Stimulated activated CD8-positive, alpha-beta memory T cell treated with anti-CD3 and anti-CD28 coated beads, Interleukin-12 subunit alpha, Interleukin-12 subunit beta, amount 100 ng/mL, for 24 hours (primary cell): ENCODE results near the gene VPS54.
"Not testable (repeated sequence)": the region's sequence is repeated elsewhere in the genome, so short reads cannot be mapped to it uniquely, and the experiment has no call there.

Source experiments
- DNase-seq: peaks from one replicate; pipeline ENCODE4 v3.0.0-alpha.2; 2020; ENCODE audit errors: extremely low read depth

VPS54 gene

DNA sequence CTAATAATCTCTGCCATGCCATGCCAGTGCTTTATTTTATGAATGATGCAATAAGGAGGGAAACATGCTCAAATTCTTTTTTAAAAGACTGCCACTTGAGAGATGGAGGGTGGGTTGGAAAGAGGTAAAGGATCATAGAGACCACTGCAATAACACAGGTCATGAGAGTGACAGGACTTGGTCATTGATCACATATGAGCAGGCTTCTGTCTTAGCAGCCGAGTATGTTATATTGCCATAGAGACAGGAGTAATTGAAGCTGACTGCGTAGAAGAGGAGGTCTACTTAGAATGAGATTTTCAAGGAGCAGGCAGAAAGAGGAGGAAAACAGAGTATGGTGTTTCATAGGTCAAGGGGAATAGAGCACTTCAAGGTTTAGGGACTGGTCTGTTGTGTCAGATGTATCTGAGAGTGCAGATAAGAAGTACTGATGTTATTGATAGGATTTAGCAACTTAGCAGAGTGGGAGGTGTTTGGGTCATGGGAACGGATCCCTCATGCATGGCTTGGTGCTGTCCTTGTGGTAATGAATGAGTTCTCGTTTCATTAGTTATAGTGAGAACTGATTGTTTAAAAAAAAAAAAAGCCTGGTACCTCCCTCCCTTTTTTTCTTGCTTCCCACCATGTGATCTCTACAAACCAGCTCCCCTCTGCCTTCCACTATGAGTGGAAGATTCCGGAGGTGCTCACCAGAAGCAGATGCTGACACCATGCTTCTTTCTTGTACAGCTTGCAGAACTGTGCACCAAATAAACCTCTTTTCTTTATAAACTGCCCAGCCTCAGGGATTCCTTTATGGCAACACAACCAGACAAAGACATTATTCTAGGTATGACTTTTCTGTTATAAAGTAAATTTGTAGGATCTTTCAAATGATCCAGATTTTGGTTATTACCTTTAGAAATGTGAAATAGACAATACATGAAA, 144.8 kb downstream of the VPS54 start:
- no peak for DNase-seq

DNA sequence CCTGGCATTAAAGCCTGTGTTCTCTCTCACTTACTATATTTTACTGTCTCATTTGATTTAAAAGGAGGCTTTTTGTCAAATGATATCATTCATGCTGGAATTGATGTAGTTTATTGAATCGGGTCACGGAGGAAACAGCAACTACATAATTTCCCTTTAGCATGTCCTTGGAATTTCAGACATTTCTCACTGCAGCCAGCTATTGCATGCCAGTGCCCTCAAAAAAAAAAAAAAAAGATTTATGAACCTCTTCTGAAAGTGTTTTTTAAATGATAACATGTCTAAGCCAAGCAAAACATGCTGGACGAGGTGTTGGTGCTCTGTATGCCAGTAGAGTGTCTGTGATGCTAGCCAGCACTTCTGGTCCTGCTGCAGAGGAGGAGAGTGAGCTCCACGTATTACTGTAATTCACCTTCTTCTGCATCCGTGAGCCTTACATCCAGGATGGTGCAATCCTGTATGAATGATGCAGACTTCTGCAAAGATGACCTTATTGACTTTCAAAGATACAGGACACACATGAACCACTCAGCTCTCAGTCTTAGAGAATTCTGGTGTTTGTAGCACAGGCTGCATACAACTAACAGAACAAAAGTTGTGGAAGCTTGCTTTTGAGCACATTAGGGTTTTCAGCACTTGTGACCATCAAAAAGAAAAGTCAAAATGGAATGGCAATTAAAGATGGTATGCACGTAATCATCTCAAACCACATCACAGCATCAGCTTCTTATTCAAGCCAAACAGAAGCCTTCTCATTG, 146.5 kb downstream of the VPS54 start:
- no peak for DNase-seq

DNA sequence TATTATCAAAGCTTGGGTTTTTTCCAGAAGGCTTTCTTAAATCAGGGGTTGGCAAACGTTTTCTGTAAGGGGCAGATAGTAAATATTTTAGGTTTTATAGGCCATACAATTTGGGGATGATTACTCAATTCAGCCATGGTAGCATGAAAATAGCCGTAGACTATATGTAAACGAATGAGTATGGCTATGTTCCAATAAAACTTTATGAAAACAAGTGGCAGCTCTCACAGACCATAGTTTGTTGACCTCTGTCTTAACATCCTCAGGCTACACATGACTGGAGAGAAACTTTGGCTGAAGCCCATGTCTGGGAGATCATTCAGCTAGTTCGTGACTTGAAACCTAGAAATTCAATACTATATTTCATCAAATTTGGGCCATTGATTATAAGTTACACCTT, 147.4 kb downstream of the VPS54 start:
- no peak for DNase-seq

DNA sequence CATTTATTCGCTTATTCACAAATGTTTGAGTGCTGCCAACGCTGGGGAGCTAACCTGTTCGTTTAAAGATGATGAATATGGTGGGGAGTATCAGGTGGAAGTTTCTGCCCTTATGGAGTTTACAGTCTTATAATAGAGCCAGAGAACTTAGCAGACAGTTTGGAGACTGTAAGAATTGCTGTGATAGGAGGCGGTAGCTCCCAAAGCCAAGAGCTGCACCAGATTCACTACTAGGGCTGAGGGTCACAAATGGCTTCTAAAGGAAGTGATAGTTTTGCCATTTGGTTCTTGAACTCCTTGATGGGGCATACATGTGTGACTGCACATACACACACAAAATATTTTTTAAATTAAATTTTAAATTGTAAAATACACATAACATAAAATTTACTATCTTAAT, 148.5 kb downstream of the VPS54 start:
- DNase-seq, result no peak

DNA sequence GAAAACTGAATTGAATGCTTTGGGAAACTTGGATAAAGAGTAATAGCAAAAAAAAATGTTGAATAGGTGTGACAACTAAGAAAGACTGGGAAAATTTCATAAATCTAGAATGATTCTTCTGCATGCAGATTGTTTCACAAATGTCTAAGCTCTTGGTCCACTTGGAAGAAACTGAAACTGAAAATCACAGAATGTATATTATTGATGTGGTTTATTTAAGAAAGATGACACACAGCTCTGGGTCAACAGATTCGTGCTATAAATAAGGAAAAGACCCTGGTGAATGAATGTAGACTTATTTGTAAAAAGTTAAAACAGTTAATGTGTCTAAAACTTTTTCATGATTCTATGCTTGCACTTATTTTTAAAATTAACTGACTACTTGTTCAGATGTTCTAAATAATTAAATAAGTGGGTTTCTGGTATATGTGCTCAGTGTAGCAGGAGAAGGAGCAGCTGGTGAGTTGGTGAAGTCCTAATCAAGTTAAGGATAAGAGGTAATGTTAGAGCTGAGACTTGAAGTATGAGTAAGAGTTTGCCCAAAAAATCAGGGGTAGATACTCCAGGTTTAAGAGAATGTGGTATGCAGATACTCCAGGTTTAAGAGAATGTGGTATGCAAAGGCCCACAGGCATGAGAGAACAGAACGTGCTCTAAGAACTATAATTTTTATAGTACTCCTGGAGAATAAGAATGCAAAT, 153.1 kb downstream of the VPS54 start:
- DNase-seq, result no peak

DNA sequence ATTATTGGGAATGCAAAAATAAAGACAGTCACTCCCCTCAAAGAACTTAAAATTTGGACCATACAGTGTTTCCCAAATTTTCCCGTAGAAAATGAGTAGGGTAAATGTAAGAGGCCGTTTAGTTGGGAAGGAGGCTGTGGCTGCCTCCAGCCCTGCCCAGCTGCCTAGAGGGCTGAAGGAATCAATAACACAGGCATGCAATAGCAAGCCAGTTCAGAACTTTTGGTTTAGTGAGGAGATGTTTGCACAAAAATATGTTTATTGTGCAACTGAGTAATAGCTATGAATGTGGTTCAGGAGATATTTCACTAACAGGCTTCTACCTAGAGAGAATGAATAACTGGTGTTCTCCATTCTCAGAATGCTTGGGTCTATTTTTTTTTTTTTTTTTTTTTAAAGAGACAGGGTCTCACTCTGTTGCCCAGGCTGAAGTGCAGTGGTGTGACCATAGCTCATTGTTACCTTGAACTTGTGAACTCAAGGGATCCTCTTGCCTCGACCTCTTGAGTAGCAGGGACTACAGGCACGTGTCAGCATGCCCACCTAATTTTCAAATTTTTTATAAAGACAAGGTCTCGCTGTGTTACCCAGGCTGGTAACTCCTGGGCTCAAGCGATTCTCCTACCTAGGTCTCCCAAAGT, 153.9 kb downstream of the VPS54 start:
- DNase-seq, result no peak

DNA sequence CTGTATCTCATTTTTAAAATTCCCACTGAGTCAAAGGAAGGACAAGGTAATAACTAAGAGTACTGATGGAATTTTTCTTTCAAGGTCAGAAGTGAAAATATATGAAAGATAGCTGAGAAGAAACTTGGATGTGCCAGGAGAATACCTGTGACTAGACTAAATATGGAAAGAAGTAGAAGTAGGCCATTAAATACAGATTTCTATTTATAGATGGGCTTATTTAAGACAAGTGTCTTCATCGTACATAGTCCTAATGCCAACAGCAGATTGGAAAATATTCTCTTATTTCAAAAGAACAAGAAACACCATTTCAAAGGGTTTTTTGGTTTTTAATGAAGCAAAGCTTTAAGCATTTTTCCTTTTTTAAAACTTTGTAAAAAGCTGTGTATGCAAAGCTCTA, 155.5 kb downstream of the VPS54 start:
- DNase-seq, result no peak

DNA sequence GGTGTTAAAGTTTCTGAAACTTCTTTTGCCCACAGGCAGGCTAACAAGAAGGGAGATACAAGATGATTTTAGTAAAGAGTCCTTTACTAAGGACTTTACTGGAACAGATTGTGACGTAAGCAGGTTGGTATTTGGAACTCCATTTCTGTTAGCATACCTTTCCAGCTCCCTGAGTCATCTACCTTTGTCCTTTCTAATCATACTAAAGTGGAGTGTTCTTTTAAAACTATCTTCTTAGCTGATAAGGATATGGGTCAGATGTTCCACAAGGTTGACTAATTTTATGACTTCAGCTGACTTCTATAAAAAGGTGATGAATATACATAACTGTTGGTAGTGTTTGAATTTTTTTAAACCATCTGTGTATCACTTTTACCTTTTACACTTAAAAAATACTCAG, 156.4 kb downstream of the VPS54 start:
- DNase-seq, result no peak

DNA sequence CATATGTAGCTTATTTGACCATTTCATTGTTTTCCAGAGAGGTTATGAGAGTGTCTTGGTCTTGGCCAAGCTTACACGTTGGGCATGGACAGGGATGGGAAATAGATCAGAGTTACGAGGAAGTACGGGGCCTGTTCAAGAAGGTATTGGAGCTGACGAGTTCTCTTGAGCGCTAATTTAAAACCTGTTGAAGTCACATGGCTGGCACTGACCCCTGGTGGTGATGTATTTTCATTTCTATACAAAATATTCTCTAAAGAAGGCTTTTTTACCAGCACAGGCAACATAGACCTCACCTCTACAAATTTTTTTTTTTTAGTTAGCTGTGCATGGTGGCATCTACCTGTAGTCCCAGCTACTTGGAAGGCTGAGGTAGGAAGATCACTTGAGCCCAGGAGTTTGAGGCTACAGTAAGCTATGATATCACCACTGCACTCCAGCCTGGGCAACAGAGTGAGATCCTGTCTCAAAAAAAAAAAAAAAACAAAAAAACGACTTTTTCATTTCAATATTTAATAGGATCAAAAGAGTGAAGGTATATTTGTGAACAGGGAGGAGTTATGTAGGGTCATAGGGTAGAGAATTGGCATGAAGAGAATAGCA, 157.9 kb downstream of the VPS54 start:
- DNase-seq, result no peak

DNA sequence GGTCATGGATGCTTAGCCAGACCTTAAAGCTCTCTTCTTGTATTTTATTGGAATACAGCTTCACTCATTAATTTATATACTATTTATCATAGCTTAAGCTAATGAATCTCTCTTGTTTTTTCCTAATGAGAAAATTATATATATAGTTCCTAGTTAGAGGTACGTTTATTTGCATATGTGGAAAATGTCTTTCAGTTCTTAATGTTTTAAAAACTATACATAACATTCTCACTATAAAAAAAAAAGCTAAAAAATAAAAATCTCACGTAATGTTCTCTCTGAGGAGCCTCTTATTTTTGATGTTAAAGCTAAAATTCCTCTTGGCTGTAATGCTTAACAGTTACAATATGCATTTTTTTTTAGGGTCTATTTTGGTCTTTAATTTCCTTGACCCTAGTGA, 160.9 kb downstream of the VPS54 start:
- DNase-seq, result no peak

DNA sequence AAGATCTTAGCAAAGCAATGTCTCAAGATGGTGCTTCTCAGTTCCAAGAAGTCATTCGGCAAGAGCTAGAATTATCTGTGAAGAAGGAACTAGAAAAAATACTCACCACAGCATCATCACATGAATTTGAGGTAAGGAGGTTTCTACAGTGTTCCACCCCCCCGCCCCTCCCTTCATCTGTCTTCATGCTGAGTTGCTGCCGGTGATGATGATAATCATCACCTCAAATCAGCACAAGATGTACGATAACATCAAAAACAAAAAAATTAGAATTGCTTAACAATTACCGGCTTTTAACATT, 163.0 kb downstream of the VPS54 start:
- DNase-seq, result no peak

DNA sequence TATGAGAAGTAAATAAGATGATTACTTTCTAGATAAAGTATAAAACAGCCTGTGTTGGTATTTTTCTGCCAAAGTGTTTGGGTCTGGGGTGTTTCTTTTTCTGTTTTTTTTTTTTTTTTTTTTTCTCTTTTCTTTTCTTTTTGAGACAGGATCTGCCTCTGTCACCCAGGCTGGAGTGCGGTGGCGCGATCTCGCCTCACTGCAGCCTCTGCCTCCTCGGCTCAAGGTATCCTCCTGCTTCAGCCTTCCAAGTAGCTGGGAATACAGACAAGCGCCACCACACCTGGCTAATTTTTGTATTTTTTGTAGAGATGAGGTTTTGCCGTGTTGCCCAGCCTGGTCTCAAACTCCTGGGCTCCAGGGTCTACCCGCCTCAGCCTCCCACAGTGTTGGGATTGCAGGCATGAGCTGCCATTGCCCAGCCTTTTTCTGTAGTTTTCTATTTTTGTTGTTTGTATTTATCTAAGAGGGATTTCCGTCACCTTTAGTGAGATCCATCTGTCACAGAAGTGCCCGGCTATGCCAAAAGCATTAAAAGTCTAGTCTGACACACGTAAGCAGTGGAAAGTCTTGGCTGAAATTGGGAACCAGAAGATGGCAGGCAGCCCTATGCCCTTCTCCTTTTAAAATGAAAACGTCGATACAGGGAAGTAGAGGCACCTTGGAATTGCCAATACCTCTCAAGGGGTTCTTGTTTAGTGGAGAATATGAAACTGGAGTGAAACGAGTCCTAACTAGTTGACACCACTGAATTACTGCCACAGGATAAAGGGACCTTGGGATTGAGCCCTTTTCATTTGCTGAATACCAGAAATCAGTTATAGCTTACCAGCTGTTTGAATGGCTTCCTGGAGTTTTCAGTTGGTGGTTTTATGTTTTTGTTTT, 163.6 kb downstream of the VPS54 start:
- no peak for DNase-seq

DNA sequence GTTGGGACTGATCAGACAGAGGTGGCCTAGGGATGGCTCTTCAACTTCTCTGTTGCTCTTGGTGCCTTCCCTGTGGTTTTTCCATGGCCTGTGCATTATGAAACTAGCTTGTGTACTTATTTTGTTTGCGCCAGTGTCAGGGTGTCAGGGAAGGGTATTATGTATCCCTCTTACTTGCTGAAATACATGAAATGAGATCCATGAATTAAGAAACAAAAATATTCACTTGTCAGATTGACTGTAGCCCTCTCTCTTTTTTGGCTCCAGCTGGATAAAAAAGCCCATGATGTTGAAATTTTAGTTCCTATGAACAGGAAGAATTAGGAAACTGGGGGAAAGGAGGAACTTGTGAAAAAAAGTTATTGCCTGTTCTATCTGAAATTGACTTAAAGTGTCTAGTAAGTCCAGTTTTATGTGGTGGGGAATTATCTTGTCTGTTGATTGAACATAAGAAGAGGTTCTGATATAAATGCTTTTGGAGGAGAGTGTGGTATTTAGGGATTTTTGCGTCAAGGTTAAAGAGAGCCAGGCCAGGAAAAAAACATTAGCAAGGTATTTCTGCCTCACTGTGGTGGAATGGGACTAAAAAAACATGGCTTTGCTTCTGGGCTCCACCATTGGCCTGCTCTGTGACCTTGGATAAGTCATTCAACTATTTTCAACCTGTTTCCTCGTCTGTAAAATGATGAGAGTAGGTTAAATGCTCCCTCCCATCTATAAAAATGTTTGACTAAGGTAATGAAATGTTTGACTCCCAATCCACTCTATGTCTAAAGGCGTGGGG, 165.5 kb downstream of the VPS54 start:
- no peak for DNase-seq

DNA sequence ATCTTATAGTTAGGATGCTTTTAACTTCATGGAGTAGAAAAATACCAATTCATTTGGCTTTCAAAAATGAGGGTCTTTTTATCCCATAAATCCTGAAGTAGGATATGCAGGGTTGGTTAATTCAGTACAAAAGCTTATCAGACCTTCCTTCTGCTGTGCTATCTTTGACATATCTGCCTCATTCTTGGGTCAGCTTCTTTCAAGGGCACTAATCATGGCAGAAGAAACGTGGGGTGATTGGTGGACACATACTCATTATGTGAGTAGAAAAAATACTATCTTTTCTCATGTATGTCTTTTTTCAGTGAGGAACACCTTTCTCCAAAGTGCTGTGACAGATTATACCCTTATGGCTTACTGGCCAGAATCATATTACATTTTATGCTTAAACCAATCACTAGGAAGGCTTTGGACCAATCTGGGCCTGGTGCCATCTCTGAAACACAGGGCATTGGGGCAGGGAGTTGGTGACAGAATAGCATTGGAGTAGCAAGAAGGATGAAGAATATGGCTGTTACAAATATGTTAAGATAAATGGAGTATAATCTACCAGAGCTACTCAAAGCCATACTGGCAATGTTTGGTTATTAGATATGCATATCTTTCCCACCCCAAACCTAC, 167.4 kb downstream of the VPS54 start:
- DNase-seq, result no peak

DNA sequence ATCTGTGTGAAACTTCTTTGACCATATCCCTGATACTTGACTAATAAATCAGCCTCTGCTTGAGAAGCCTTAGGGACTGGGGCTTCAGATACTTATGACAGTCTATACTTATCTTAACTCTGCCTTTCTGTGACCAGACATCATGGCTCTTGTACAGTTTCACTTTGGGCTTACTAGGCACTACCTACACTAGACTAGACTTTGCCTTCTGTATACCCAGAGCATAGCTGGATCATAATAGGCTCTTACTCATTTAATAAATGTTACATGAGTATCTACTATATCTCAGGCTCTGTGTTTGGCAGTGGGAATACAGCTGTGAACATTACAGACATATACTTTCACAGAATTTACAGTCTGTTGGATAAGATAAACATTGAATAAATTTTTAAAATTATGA, 168.6 kb downstream of the VPS54 start:
- no peak for DNase-seq

DNA sequence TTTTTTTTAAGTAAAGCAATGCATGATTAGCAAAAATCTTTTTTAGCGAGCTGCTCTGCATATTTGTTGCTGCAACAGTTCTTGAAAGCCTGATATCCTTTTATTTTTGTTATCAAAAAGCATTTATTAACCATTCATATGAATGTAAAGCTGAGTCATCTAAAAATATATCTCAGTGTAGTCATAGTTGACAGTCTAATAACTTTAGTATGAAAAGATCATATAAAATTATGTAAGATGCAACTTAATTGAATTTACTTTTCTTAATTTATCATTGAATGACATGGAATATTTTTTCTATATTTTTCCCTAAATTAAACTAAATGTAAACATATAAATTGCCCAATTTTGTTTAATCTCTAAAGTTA, 169.0 kb downstream of the VPS54 start:
- no peak for DNase-seq

DNA sequence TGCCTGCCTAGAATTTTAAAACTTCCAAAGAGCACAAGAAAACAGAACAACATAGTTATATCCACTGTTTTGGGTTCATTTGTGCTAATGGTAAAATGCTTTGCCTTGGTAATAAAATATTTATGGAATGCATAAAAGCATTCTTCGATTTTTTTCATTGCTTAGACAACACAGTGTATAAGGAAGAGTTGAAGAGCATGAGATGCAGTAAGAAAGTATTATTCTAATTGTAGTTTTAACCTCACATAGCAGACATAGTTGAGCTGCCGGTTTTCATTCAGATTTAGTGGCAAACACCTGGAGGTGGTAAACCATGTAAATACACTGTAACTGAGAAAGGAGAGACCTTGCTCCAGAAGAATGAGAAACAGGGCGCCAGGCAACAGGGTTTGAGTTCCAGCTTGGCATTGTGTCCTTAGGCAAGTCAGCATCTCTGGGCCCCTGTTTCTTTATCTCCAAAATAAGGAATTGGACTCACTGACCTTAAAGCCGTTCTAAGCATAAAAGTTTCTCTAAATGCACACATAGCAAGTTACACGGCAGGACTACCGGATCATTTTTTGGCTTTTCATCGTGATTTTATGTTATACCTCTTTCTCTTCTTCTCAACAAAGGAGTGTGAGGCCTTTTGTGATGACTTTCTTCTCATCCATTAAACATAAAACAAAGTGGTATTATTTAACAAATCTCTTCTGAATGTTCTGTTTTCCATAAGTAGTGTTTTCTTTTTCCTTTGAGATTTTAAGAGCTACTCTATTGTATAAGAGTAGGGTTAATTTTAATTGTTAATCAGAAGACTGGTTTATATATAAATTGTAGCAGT, 169.6 kb downstream of the VPS54 start:
- DNase-seq, result no peak

DNA sequence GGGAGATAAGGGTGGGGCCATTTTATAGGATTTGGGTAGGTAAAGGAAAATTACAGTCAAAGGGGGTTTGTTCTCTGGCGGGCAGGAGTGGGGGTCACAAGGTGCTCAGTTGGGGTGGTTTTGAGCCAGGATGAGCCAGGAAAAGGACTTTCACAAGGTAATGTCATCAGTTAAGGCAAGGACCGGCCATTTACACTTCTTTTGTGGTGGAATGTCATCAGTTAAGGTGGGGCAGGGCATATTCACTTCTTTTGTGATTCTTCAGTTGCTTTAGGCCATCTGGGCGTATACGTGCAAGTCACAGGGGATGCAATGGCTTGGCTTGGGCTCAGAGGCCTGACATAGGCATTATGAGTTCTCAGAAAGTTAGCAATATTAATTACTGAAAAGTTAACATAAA, 171.7 kb downstream of the VPS54 start:
- DNase-seq, result not testable (repeated sequence)

DNA sequence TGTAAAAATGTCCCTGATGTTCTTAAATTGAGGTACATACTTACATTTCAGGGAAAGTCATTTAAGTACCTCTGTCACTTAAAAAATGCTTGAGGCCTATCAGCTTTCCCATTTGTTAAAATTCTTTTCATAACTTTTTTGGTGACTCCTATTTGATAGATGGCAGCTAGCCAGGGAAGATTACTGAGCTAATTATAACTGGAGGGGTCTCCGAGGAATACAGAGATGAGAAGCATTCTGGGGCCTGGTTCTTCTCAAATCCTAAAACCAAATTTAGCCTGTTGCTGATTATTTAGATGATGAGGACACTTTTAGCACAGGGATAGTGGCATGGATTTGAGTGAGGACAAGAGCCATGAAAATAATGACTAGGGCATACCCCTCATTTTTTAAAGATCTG, 172.7 kb downstream of the VPS54 start:
- DNase-seq, result no peak
